H9 (cell line): ENCODE measurements around the gene DTNBP1. TPM values are rescaled to one million over a fixed set of nuclear protein-coding genes. Genes with fewer than 3 reads are reported as not detected.

ENCODE experiments used
- DNase-seq: peaks from one replicate; pipeline ENCODE4 v3.0.0-alpha.2; 2017
- H2AFZ ChIP-seq: one replicate; pipeline ENCODE4 v1.6.1; 2013; ENCODE audit warnings: mild to moderate bottlenecking, low read length, control low read depth, moderate library complexity
- H2AK5ac ChIP-seq: 2 replicates; pipeline ENCODE4 v1.6.1; 2013; ENCODE audit warnings: low read length, control low read depth, mixed read lengths; ENCODE audit not compliant: insufficient read length
- H2BK120ac ChIP-seq: one replicate; pipeline ENCODE4 v1.6.1; 2013; ENCODE audit warnings: low read depth, mild to moderate bottlenecking, low read length, control low read depth, inconsistent platforms; ENCODE audit not compliant: poor library complexity, severe bottlenecking
- H2BK12ac ChIP-seq: 2 replicates; pipeline ENCODE4 v1.6.1; 2013; ENCODE audit warnings: low read length, control low read depth, mixed read lengths, low read depth; ENCODE audit not compliant: insufficient read length
- H2BK15ac ChIP-seq: 2 replicates; pipeline ENCODE4 v1.6.1; 2013; ENCODE audit warnings: low read depth, low read length, control low read depth
- H2BK20ac ChIP-seq: one replicate; pipeline ENCODE4 v1.6.1; 2013; ENCODE audit warnings: low read depth, mild to moderate bottlenecking, low read length, control low read depth, inconsistent platforms; ENCODE audit not compliant: poor library complexity, severe bottlenecking
- H2BK5ac ChIP-seq: 2 replicates; pipeline ENCODE4 v1.6.1; 2013; ENCODE audit warnings: low read length, control low read depth, mixed read lengths; ENCODE audit not compliant: insufficient read length
- H3K14ac ChIP-seq: 2 replicates; pipeline ENCODE4 v1.6.1; 2013; ENCODE audit warnings: low read length, control low read depth; ENCODE audit not compliant: insufficient read depth
- H3K18ac ChIP-seq: 2 replicates; pipeline ENCODE4 v1.6.1; 2013; ENCODE audit warnings: low read depth, mild to moderate bottlenecking, mixed read lengths, low read length, control low read depth; ENCODE audit not compliant: insufficient read length
- H3K23ac ChIP-seq: 2 replicates; pipeline ENCODE4 v1.6.1; 2013; ENCODE audit warnings: low read length, control low read depth, mixed read lengths, low read depth; ENCODE audit not compliant: insufficient read length
- H3K23me2 ChIP-seq: 2 replicates; pipeline ENCODE4 v1.6.1; 2013; ENCODE audit warnings: low read depth, mild to moderate bottlenecking, mixed read lengths, low read length, control low read depth; ENCODE audit not compliant: insufficient read length, poor library complexity, severe bottlenecking
- H3K27ac ChIP-seq: 2 replicates; pipeline ENCODE4 v1.5.1; 2013; ENCODE audit warnings: low read length, control low read depth, mixed read lengths, low read depth; ENCODE audit not compliant: insufficient read length
- H3K27me3 ChIP-seq: 2 replicates; pipeline ENCODE4 v1.6.1; 2013; ENCODE audit warnings: low read length, control low read depth, inconsistent platforms; ENCODE audit not compliant: insufficient read depth
- H3K4ac ChIP-seq: 2 replicates; pipeline ENCODE4 v1.6.1; 2013; ENCODE audit warnings: low read depth, mild to moderate bottlenecking, control low read depth, inconsistent platforms, low read length, moderate library complexity
- H3K4me1 ChIP-seq: 2 replicates; pipeline ENCODE4 v1.6.1; 2013; ENCODE audit warnings: low read length, control low read depth, inconsistent platforms; ENCODE audit not compliant: insufficient read depth
- H3K4me2 ChIP-seq: 2 replicates; pipeline ENCODE4 v1.6.1; 2013; ENCODE audit warnings: low read length, control low read depth, mixed read lengths; ENCODE audit not compliant: insufficient read length, insufficient read depth
- H3K56ac ChIP-seq: 2 replicates; pipeline ENCODE4 v1.6.1; 2013; ENCODE audit warnings: low read depth, mild to moderate bottlenecking, mixed read lengths, low read length, control low read depth; ENCODE audit not compliant: insufficient read length
- H3K79me1 ChIP-seq: 2 replicates; pipeline ENCODE4 v1.6.1; 2013; ENCODE audit warnings: low read depth, mild to moderate bottlenecking, moderate library complexity, low read length, control low read depth, inconsistent platforms; ENCODE audit not compliant: insufficient read depth, poor library complexity, severe bottlenecking
- H3K79me2 ChIP-seq: 2 replicates; pipeline ENCODE4 v1.6.1; 2013; ENCODE audit warnings: low read length, control low read depth, inconsistent platforms; ENCODE audit not compliant: insufficient read depth
- H3K9ac ChIP-seq: 2 replicates; pipeline ENCODE4 v1.6.1; 2013; ENCODE audit warnings: low read length, control low read depth, mixed read lengths; ENCODE audit not compliant: insufficient read length; ENCODE audit errors: extremely low read depth
- H3K9me3 ChIP-seq: one replicate; pipeline ENCODE4 v1.6.1; 2013; ENCODE audit warnings: low read depth, low read length, inconsistent platforms; ENCODE audit not compliant: control insufficient read depth
- H3T11ph ChIP-seq: one replicate; pipeline ENCODE4 v1.6.1; 2013; ENCODE audit warnings: mild to moderate bottlenecking, low read length, control low read depth, inconsistent platforms
- H4K20me1 ChIP-seq: one replicate; pipeline ENCODE4 v1.6.1; 2013; ENCODE audit not compliant: control insufficient read depth, insufficient read length, insufficient read depth
- H4K5ac ChIP-seq: 2 replicates; pipeline ENCODE4 v1.6.1; 2013; ENCODE audit warnings: low read depth, mild to moderate bottlenecking, mixed read lengths, low read length, control low read depth; ENCODE audit not compliant: insufficient read length
- H4K8ac ChIP-seq: replicated peaks from 2 replicates; pipeline ENCODE4 v1.6.1; 2013; ENCODE audit warnings: low read length, control low read depth, mixed read lengths, low read depth; ENCODE audit not compliant: insufficient read length
- H4K91ac ChIP-seq: 2 replicates; pipeline ENCODE4 v1.6.1; 2013; ENCODE audit warnings: low read depth, mild to moderate bottlenecking, moderate library complexity, mixed read lengths, low read length, control low read depth; ENCODE audit not compliant: insufficient read length
- H3K27ac Mint-ChIP-seq, 3 experiments: 2 replicates in 2 of 3; 3 replicates in 1 of 3; pipeline ENCODE4 v1.8.0; 2020 to 2021; ENCODE audit warnings: mixed read lengths in 3 of 3, mild to moderate bottlenecking in 1 of 3, moderate library complexity in 1 of 3
- H3K27me3 Mint-ChIP-seq: 2 replicates; pipeline ENCODE4 v1.8.0; 2021; ENCODE audit warnings: low read depth, mild to moderate bottlenecking, moderate library complexity, mixed read lengths
- H3K36me3 Mint-ChIP-seq, 3 experiments: 2 replicates in 2 of 3; 3 replicates in 1 of 3; pipeline ENCODE4 v1.8.0; 2020 to 2021; ENCODE audit warnings: low read depth in 3 of 3, mixed read lengths in 3 of 3; ENCODE audit not compliant: insufficient read depth in 1 of 3
- H3K4me1 Mint-ChIP-seq, 2 experiments: 2 replicates each; pipeline ENCODE4 v1.8.0; 2020; ENCODE audit warnings: mixed read lengths in 2 of 2
- H3K4me3 Mint-ChIP-seq, 2 experiments: 2 replicates in 1 of 2; 3 replicates in 1 of 2; pipeline ENCODE4 v1.8.0; 2020 to 2021; ENCODE audit warnings: mild to moderate bottlenecking in 2 of 2, mixed read lengths in 2 of 2, moderate library complexity in 1 of 2
- H3K9me3 Mint-ChIP-seq, 2 experiments: 2 replicates in 1 of 2; 3 replicates in 1 of 2; pipeline ENCODE4 v1.8.0; 2020; ENCODE audit warnings: mild to moderate bottlenecking in 2 of 2, mixed read lengths in 2 of 2, moderate library complexity in 1 of 2
- CTCF ChIP-seq: fragments of 200-600 bp; sonication (generic); conservative IDR thresholded peaks from 3 replicates; pipeline ENCODE4 v1.8.0; 2021; ENCODE audit warnings: antibody characterized with exemption, mild to moderate bottlenecking
- WGBS: extraction: QIAGEN DNeasy Blood & Tissue Kit; methylation state at CpG from one replicate; pipeline ENCODE4 v1.1.7; 2013; ENCODE audit warnings: missing lambda C conversion rate, low lambda C conversion rate, mixed read lengths; ENCODE audit not compliant: insufficient read length; ENCODE audit errors: extremely low coverage; 5-methylcytosine and 5-hydroxymethylcytosine counted together
- total RNA-seq: library from RNA; stranded (reverse); gene quantifications from 2 replicates; pipeline ENCODE4 v1.2.1, GENCODE V29; 2021

DTNBP1 gene
- total RNA-seq, 1 experiment from 2014 or later: 12.9 TPM

- Histone ChIP-seq H3K4me1 (no peaks in the 10 kb centered on the region; the same call in 1 of the 2 replicates), H3K56ac (no peak overlapping the region), H2BK20ac (no peak overlapping the region), H3K4me2 (no peak overlapping the region), H4K5ac (no peak overlapping the region), H3K79me1 (peaks cover 6% of the 10 kb centered on the region), H4K20me1 (peaks cover 3% of the 10 kb centered on the region), H3T11ph (no peak overlapping the region), H3K9me3 (no peaks in the 10 kb centered on the region), H3K27ac (no peak overlapping the region), H2BK12ac (no peak overlapping the region), H4K91ac (no peak overlapping the region), H3K27me3 (no peaks in the 10 kb centered on the region), H4K8ac (no peak overlapping the region), H3K4ac (no peak overlapping the region), H3K79me2 (peaks cover 16% of the 10 kb centered on the region; the same call in 1 of the 2 replicates), H3K23me2 (no peaks in the 10 kb centered on the region), H3K9ac (no peak overlapping the region), H2BK120ac (no peak overlapping the region), H3K23ac (no peak overlapping the region), H3K14ac (no peak overlapping the region), H2BK15ac (no peak overlapping the region), H2AK5ac (no peak overlapping the region), H3K18ac (no peak overlapping the region), H2AFZ (no peak overlapping the region), H2BK5ac (no peak overlapping the region)
- WGBS: no CpG with 5 or more reads among the region's 18 CpGs
- Mint-ChIP-seq H3K27ac (peak overlapping the region in 1 of 3 experiments; percentile 66; a peak in 1 of 7 replicates), H3K27me3 (peaks cover 1% of the 10 kb centered on the region; the same call in 1 of the 2 replicates), H3K36me3 (peaks cover 77 to 98% (median 97%) of the 10 kb centered on the region in 3 experiments), H3K9me3 (no peaks in the 10 kb centered on the region), H3K4me1 (peaks cover 33 to 35% of the 10 kb centered on the region in 2 experiments), H3K4me3 (no peak overlapping the region)
- TF ChIP-seq CTCF: no peak
- DNase-seq: no peak
Observed at GRCh38 chr6:15505463-15505918, 157.3 kb downstream of the DTNBP1 start.
